BLaER1 treated with 17β-estradiol and CSF1 and Interleukin-3, amounts not matched to agents 10 nM and 100 nM (cell line): ENCODE data around the gene PTGFR.

Experiments used
- H3K27ac ChIP-seq, 11 experiments: shearing (Covaris generic); formaldehyde crosslinking; 2 replicates each; pipeline ENCODE4 v1.8.1; 2022
- H3K27me3 ChIP-seq, 11 experiments: shearing (Covaris generic); formaldehyde crosslinking; 2 replicates each; pipeline ENCODE4 v1.8.1; 2022
- H3K36me3 ChIP-seq, 11 experiments: shearing (Covaris generic); formaldehyde crosslinking; 2 replicates each; pipeline ENCODE4 v1.8.1; 2022
- H3K4me1 ChIP-seq, 10 experiments: shearing (Covaris generic); formaldehyde crosslinking; 2 replicates each; pipeline ENCODE4 v1.8.1; 2022
- H3K4me2 ChIP-seq, 11 experiments: shearing (Covaris generic); formaldehyde crosslinking; 2 replicates each; pipeline ENCODE4 v1.8.1; 2022
- H3K4me3 ChIP-seq, 10 experiments: shearing (Covaris generic); formaldehyde crosslinking; 2 replicates each; pipeline ENCODE4 v1.8.1; 2022
- H3K9ac ChIP-seq, 11 experiments: shearing (Covaris generic); formaldehyde crosslinking; 2 replicates each; pipeline ENCODE4 v1.8.1; 2022
- H3K9me3 ChIP-seq, 11 experiments: shearing (Covaris generic); formaldehyde crosslinking; replicated peaks in 1 of 11; 2 replicates each; pipeline ENCODE4 v1.8.1; 2022
- H4K20me1 ChIP-seq, 11 experiments: shearing (Covaris generic); formaldehyde crosslinking; 2 replicates each; pipeline ENCODE4 v1.8.1; 2022
- Cebpa-rat ChIP-seq, 11 experiments: shearing (Covaris generic); IDR thresholded peaks; 2 replicates each; pipeline ENCODE4 v1.8.1; 2022

The PTGFR gene, protein sequence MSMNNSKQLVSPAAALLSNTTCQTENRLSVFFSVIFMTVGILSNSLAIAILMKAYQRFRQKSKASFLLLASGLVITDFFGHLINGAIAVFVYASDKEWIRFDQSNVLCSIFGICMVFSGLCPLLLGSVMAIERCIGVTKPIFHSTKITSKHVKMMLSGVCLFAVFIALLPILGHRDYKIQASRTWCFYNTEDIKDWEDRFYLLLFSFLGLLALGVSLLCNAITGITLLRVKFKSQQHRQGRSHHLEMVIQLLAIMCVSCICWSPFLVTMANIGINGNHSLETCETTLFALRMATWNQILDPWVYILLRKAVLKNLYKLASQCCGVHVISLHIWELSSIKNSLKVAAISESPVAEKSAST

DNA sequence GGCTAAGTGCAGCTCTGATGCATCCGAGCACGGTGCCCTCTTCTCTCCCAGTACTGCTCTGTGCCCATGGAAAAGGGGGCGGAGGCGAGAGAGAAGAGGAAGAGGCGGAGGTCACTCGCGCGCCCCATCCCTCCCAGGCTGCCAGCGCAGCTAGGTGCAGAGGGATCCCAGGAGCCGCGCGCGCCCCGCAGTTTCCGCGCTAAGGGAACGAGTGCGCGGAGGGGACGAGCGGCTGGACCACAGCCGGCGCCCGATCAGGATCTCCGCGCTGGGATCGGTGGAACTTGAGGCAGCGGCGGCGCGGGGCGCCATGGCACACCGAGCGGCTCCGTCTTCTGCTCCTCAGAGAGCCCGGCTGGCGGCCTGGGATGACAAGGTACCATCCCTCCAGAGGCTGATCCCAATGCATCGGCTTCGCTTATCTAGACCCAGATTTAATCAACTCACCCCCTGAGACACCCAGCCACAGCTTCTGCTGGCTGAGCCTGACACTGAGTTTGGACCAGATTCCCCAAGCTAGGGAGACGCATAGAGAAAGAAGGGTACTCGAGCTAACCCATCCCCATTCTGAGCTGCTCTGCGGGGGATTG lies at the start of gene PTGFR:
TSS of gene PTGFR (plus strand) at position 114 of the 590 bp plus-strand sequence. CDS start 1,770 bp downstream, outside the sequence.
- Histone ChIP-seq H3K36me3 (no peaks in the 10 kb centered on the region), H3K27me3 (no peaks in the 10 kb centered on the region), H3K4me1 (no peaks in the 10 kb centered on the region), H3K4me3 (no peak within 1 kb of the TSS), H3K9me3 (peaks cover 0 to 13% (median 6%) of the 10 kb centered on the region in 11 experiments; a peak in 9 of 22 replicates), H4K20me1 (no peaks in the 10 kb centered on the region), H3K9ac (no peak within 1 kb of the TSS), H3K4me2 (no peak within 1 kb of the TSS), H3K27ac (no peak within 1 kb of the TSS)
- TF ChIP-seq Cebpa-rat (IDR thresholded peaks at IDR 0.05) = no peak

DNA sequence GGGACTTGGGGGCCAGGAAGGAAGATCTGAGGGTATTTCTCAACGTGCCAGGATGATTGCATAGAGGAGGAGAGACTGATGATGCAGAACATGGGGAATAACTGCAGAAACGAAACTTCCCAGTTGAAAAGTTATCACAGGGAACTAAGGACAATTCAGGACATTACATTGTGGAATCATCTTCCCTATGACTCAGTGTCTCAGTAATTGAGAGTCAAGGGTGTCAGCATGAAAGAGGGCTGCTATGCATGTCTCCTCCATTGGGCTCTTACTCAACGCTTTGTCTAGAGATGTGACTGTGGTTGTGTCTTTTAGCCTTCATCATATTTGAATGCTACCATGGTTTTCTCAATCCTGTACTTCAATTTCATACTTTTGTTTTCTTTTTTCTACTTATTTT lies 48.9 kb upstream of the PTGFR start:
- H3K4me2 ChIP-seq = no peak overlapping the region
- no peak overlapping the region for H3K9ac ChIP-seq
- no peaks in the 10 kb centered on the region for H3K27me3 ChIP-seq
- H3K36me3 ChIP-seq = no peaks in the 10 kb centered on the region
- H3K4me1 ChIP-seq = no peaks in the 10 kb centered on the region
- H3K9me3 ChIP-seq = peaks cover 0 to 8% (median 0%) of the 10 kb centered on the region in 11 experiments; a peak in 3 of 22 replicates
- no peak overlapping the region for H3K27ac ChIP-seq
- TF ChIP-seq Cebpa-rat (IDR thresholded peaks at IDR 0.05) = no peak
- H4K20me1 ChIP-seq = no peaks in the 10 kb centered on the region
- H3K4me3 ChIP-seq = no peak overlapping the region

DNA sequence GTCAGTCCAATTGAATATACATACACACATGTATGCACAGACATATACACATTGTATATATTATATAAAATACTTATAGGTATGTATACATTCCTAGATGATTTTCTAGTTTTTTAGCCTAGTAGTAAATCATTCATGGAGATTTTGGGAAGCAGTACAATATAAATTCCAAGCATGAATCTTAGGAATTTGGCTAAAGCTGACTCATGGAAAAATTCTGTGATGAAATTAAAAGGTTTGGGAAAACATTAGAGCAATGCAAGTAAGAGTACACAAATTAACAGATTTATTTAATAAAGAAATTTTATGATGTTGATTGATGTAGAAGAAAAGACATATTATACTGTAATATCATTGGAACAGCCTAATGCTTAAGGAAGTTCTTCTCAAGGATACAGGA lies 43.7 kb upstream of the PTGFR start:
- peaks cover 0 to 9% (median 0%) of the 10 kb centered on the region in 11 experiments; a peak in 3 of 22 replicates for H3K9me3 ChIP-seq
- H4K20me1 ChIP-seq = no peaks in the 10 kb centered on the region
- H3K4me1 ChIP-seq = no peaks in the 10 kb centered on the region
- H3K36me3 ChIP-seq = no peaks in the 10 kb centered on the region
- H3K27ac ChIP-seq = no peak overlapping the region
- H3K27me3 ChIP-seq = no peaks in the 10 kb centered on the region
- H3K4me2 ChIP-seq = no peak overlapping the region
- no peak for TF ChIP-seq Cebpa-rat (IDR thresholded peaks at IDR 0.05)
- no peak overlapping the region for H3K9ac ChIP-seq
- H3K4me3 ChIP-seq = no peak overlapping the region

DNA sequence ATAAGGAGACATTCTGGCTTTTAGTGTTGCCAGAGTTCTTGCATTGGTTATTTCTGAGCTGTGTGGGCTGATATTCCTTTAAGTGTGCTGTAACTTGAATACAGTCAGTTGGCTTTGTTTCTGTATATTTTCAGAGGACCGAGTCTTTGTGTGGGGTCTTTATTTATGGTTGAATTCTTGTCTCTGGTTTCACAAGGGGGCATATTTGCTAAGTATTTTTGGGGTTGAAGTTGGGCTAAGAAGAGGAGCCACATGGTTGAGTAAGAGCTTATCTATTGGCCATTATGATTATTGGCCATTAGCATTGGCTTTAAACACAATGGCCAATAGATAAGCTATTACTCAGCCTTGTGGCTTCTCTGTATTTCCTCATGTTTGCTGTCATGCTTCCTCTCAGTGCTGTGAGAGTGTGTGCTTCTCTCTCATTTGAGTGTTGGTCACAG lies 26.3 kb upstream of the PTGFR start:
- Histone ChIP-seq H3K4me1 (no peaks in the 10 kb centered on the region), H3K4me2 (no peak overlapping the region), H3K27me3 (no peaks in the 10 kb centered on the region), H3K9ac (no peak overlapping the region), H3K4me3 (no peak overlapping the region), H3K36me3 (no peaks in the 10 kb centered on the region; a peak in 1 of 22 replicates), H3K9me3 (peaks cover 7 to 16% (median 10%) of the 10 kb centered on the region in 11 experiments; a peak in 16 of 22 replicates), H4K20me1 (no peaks in the 10 kb centered on the region), H3K27ac (no peak overlapping the region)
- TF ChIP-seq Cebpa-rat (IDR thresholded peaks at IDR 0.05) = no peak

DNA sequence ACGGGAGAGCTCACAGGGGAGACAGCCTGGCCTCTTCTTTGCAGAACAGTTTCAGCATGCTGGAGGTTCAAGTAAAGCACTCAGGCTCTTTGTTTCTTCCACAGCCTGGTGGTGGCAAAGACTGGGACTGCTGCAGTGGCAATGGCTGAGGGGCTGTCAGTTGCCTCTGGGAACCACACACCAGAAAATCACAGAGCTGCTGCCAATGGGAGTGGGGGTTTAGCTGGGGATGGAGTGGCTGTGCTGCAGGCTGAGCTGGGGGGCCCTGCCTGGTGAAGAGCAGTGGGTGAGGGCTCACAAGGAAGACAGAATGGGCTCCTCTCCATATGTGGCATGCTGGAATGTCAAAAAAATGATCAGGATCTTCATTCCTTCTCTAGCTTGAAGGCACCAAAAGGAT lies 25.6 kb upstream of the PTGFR start:
- no peak overlapping the region for H3K27ac ChIP-seq
- H3K27me3 ChIP-seq = no peaks in the 10 kb centered on the region
- no peaks in the 10 kb centered on the region for H3K4me1 ChIP-seq
- H3K4me3 ChIP-seq = no peak overlapping the region
- no peaks in the 10 kb centered on the region; a peak in 1 of 22 replicates for H3K36me3 ChIP-seq
- no peak overlapping the region for H3K4me2 ChIP-seq
- peaks cover 7 to 16% (median 10%) of the 10 kb centered on the region in 11 experiments; a peak in 16 of 22 replicates for H3K9me3 ChIP-seq
- H3K9ac ChIP-seq = no peak overlapping the region
- no peak for TF ChIP-seq Cebpa-rat (IDR thresholded peaks at IDR 0.05)
- no peaks in the 10 kb centered on the region for H4K20me1 ChIP-seq

DNA sequence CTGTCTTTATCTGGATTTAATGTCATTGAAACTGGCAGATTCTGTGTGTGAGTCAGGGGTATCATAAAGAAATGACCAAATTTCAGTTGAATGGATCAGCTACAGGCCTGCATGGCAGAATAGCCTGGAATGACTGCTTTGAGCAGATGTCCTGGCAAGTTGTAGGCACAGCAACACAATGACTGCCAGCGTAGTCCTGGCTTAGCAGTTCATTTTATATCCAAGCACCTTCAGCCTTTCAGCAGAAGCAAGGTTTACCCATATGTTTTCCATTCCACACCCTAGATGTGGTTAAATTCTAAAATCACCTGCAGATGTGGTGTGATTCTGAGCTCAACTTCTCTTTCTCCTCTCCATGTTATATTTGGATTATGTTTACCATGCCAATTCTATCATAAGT lies 22.3 kb upstream of the PTGFR start:
- Histone ChIP-seq H3K36me3 (no peaks in the 10 kb centered on the region), H3K4me3 (no peak overlapping the region), H3K9ac (no peak overlapping the region), H3K4me1 (no peaks in the 10 kb centered on the region), H3K27ac (no peak overlapping the region), H3K9me3 (no peaks in the 10 kb centered on the region), H3K27me3 (no peaks in the 10 kb centered on the region), H4K20me1 (no peaks in the 10 kb centered on the region), H3K4me2 (no peak overlapping the region)
- TF ChIP-seq Cebpa-rat (IDR thresholded peaks at IDR 0.05) = no peak

DNA sequence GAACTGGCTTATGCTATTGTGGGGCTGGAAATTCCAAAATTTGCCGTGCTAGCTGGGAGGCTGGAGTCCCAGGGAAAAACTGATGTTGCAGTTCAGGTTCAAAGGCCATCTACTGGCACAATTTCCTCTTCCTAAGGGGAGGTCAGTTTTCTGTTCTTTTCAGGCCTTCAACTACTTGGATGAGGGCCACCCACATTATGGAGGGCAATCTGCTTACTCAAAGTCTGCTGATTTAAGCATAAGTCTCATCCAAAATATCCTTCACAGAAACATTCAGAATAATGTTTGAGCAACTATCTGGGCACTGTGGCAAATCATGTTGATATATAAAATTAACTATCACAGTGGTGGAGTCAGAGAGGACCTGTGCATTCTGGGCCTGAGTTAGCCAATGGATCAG lies 21.2 kb upstream of the PTGFR start:
- no peaks in the 10 kb centered on the region for H3K27me3 ChIP-seq
- H3K4me2 ChIP-seq = no peak overlapping the region
- H3K27ac ChIP-seq = no peak overlapping the region
- no peak overlapping the region for H3K9ac ChIP-seq
- no peaks in the 10 kb centered on the region for H3K36me3 ChIP-seq
- no peaks in the 10 kb centered on the region for H3K9me3 ChIP-seq
- no peak for TF ChIP-seq Cebpa-rat (IDR thresholded peaks at IDR 0.05)
- H3K4me1 ChIP-seq = no peaks in the 10 kb centered on the region
- no peaks in the 10 kb centered on the region for H4K20me1 ChIP-seq
- H3K4me3 ChIP-seq = no peak overlapping the region

DNA sequence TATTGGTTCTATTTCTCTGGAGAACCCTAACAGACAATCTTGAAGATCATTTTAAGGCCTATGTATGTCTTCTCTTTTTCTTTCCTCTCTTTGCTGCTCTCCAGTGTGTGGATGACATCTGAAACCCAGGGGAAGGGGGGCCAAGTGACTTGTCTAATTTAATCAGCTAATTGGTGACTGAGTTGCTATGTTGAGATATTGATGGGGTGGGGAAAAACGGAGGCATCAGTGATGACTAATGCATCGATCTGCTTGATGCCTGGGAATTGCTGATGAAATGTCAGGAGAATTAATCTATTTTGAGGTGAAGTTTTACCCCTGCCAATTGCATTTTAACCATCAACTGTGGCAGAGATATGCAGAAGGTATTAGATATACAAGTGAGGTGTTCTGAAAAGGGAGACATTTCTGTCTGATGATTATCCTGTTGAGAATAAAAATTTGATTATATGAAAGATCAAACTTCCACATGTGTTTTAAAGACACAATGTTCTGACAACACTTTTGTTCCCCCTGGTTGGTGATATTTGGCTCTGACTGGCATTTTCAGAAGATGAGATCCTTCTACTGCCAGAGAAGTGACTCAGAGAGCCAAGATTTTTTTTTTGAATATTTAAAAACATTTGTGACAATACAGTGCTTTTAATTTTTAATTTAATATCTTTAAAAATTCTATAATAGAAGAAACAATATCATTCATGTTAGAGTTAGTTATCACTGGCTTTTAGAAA lies 18.7 kb upstream of the PTGFR start:
- no peak overlapping the region for H3K4me2 ChIP-seq
- no peak overlapping the region for H3K4me3 ChIP-seq
- no peaks in the 10 kb centered on the region for H3K27me3 ChIP-seq
- H3K4me1 ChIP-seq = no peaks in the 10 kb centered on the region
- no peak for TF ChIP-seq Cebpa-rat (IDR thresholded peaks at IDR 0.05)
- H4K20me1 ChIP-seq = no peaks in the 10 kb centered on the region
- no peaks in the 10 kb centered on the region for H3K9me3 ChIP-seq
- no peak overlapping the region for H3K9ac ChIP-seq
- no peak overlapping the region for H3K27ac ChIP-seq
- H3K36me3 ChIP-seq = no peaks in the 10 kb centered on the region

DNA sequence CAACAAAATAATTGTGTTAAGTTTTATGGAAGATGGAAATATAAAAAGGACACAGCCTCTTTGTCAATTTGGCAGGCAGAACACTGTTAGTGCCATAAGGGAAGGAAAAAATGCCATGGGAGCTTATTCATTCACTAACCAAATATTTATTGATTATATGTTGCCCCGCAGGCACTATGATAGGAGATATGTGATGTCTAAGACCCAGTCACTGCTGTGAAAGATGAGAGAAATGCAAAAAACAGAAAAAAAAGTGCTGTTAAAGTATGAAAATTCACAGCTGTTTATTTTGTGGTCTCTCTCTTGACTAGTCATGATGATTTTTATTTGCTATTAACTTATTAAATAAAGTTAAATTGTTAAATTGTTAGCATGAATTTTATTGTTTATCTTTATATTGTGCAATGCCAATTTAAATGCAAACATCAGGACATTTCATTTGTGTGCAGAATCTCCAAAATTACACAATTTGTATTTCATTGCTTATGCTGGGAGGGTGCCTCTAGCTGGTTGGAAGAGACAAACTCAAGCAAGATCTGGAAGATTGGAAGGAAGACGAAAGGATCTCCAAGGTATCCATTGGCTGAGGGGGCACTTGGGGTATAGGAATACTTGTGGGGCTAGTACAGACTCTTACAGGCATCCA lies 17.8 kb upstream of the PTGFR start:
- no peak overlapping the region for H3K27ac ChIP-seq
- H3K4me3 ChIP-seq = no peak overlapping the region
- H3K9ac ChIP-seq = no peak overlapping the region
- no peak for TF ChIP-seq Cebpa-rat (IDR thresholded peaks at IDR 0.05)
- no peaks in the 10 kb centered on the region for H3K4me1 ChIP-seq
- H3K4me2 ChIP-seq = no peak overlapping the region
- no peaks in the 10 kb centered on the region for H3K36me3 ChIP-seq
- no peaks in the 10 kb centered on the region for H3K9me3 ChIP-seq
- H3K27me3 ChIP-seq = no peaks in the 10 kb centered on the region
- H4K20me1 ChIP-seq = no peaks in the 10 kb centered on the region
